Endodermal cell (in vitro differentiated cells): Measurements from ENCODE around the gene PTX4. TPM values are rescaled to one million over a fixed set of nuclear protein-coding genes. Genes with fewer than 3 reads are reported as not detected.

Source experiments
- DNase-seq: peaks from one replicate; pipeline ENCODE4 v3.0.0-alpha.2; 2017
- H3K27ac ChIP-seq: 2 replicates; pipeline ENCODE4 v1.5.1; 2013; ENCODE audit warnings: mild to moderate bottlenecking, low read depth, low read length, moderate library complexity
- H3K27me3 ChIP-seq: 2 replicates; pipeline ENCODE4 v1.6.1; 2013; ENCODE audit warnings: mild to moderate bottlenecking, low read length, moderate library complexity; ENCODE audit not compliant: insufficient read depth, control insufficient read depth, poor library complexity, severe bottlenecking
- H3K36me3 ChIP-seq: 2 replicates; pipeline ENCODE4 v1.7.0; 2013; ENCODE audit warnings: mild to moderate bottlenecking, low read length, moderate library complexity; ENCODE audit not compliant: control insufficient read depth, insufficient read depth
- H3K4me1 ChIP-seq: one replicate; pipeline ENCODE4 v1.7.0; 2013; ENCODE audit warnings: low read length; ENCODE audit not compliant: control insufficient read depth, insufficient read depth
- H3K4me3 ChIP-seq: 2 replicates; pipeline ENCODE4 v1.5.1; 2013; ENCODE audit warnings: mild to moderate bottlenecking, low read length, moderate library complexity
- H3K9ac ChIP-seq: 2 replicates; pipeline ENCODE4 v1.6.1; 2013; ENCODE audit warnings: mild to moderate bottlenecking, low read length, moderate library complexity; ENCODE audit not compliant: poor library complexity, severe bottlenecking; ENCODE audit errors: extremely low read depth
- H3K9me3 ChIP-seq: 2 replicates; pipeline ENCODE4 v1.6.1; 2013; ENCODE audit warnings: mild to moderate bottlenecking, low read length, moderate library complexity; ENCODE audit not compliant: control insufficient read depth
- H3K27ac Mint-ChIP-seq: 2 replicates; pipeline ENCODE4 v1.8.0; 2020; ENCODE audit warnings: mixed read lengths
- H3K27me3 Mint-ChIP-seq: 2 replicates; pipeline ENCODE4 v1.8.0; 2021; ENCODE audit warnings: mild to moderate bottlenecking, mixed read lengths; ENCODE audit not compliant: insufficient read depth
- H3K36me3 Mint-ChIP-seq: 2 replicates; pipeline ENCODE4 v1.8.0; 2020; ENCODE audit warnings: low read depth, mixed read lengths
- H3K4me1 Mint-ChIP-seq: 2 replicates; pipeline ENCODE4 v1.8.0; 2020; ENCODE audit warnings: mixed read lengths
- H3K4me3 Mint-ChIP-seq: 2 replicates; pipeline ENCODE4 v1.8.0; 2020; ENCODE audit warnings: mild to moderate bottlenecking, moderate library complexity, mixed read lengths
- H3K9me3 Mint-ChIP-seq: 2 replicates; pipeline ENCODE4 v1.8.0; 2020; ENCODE audit warnings: mild to moderate bottlenecking, mixed read lengths
- CTCF ChIP-seq: fragments of 200-600 bp; sonication (generic); conservative IDR thresholded peaks from 2 replicates; pipeline ENCODE4 v1.5.0; 2021; ENCODE audit warnings: antibody characterized with exemption, mild to moderate bottlenecking
- WGBS, 2 experiments: methylation state at CpG; one replicate each; pipeline versions ENCODE4 v1.1.5 to v1.1.7; 2013; ENCODE audit warnings: missing lambda C conversion rate in 2 of 2, mixed read lengths in 1 of 2; ENCODE audit not compliant: insufficient coverage in 1 of 2, insufficient read length in 1 of 2; 5-methylcytosine and 5-hydroxymethylcytosine counted together
- total RNA-seq, 2 donors: library from RNA; stranded (reverse); fragmentation: NEBNext Ultra II Directional in 1 of 2; extraction: Animal tissue kit (Norgen Biotek cat#: 25700) in 1 of 2; gene quantifications; 2 replicates in 1 of 2; 3 replicates in 1 of 2; pipeline ENCODE4 v1.2.1, GENCODE V29; 2021

PTX4 gene
- total RNA-seq, 2 donors from 2014 or later: not detected

- H3K4me3 Mint-ChIP-seq: no peak overlapping the region
Measured at GRCh38 chr16:1488054-1488601, 616 bp downstream of the PTX4 start.

GRCh38 chr16:1487395-1488053, 1.2 kb downstream of the PTX4 start:
- Mint-ChIP-seq H3K27me3 (peaks cover 24% of the 10 kb centered on the region), H3K27ac (no peak overlapping the region), H3K36me3 (no peaks in the 10 kb centered on the region), H3K4me1 (no peaks in the 10 kb centered on the region), H3K9me3 (no peaks in the 10 kb centered on the region), H3K4me3 (no peak overlapping the region)
- Histone ChIP-seq H3K36me3 (no peaks in the 10 kb centered on the region), H3K9me3 (no peaks in the 10 kb centered on the region), H3K27me3 (peaks cover 7% of the 10 kb centered on the region), H3K9ac (no peak overlapping the region), H3K4me1 (peaks cover under 1% of the 10 kb centered on the region), H3K27ac (no peak overlapping the region), H3K4me3 (no peak overlapping the region)
- 92 to 93% methylated on average over 38 to 39 of the region's 39 CpGs for WGBS, 2 experiments
- DNase-seq: no peak
- no peak for TF ChIP-seq CTCF

More at GRCh38 chr16:1488054-1488601, 616 bp downstream of the PTX4 start:
- H3K4me1 ChIP-seq: peaks cover 5% of the 10 kb centered on the region
- Mint-ChIP-seq H3K27ac (no peak overlapping the region), H3K27me3 (peaks cover 22% of the 10 kb centered on the region), H3K4me1 (no peaks in the 10 kb centered on the region), H3K9me3 (no peaks in the 10 kb centered on the region), H3K36me3 (no peaks in the 10 kb centered on the region)
- H3K4me3 ChIP-seq: no peak overlapping the region
- H3K9me3 ChIP-seq: no peaks in the 10 kb centered on the region
- H3K27ac ChIP-seq: no peak overlapping the region
- no peak overlapping the region for H3K9ac ChIP-seq
- no peak for TF ChIP-seq CTCF
- no peak for DNase-seq
- H3K27me3 ChIP-seq: peaks cover 7% of the 10 kb centered on the region
- 93 to 96% methylated on average over 23 to 24 of the region's 24 CpGs for WGBS, 2 experiments
- H3K36me3 ChIP-seq: no peaks in the 10 kb centered on the region

GRCh38 chr16:1486551-1487390, 2.0 kb downstream of the PTX4 start:
- H3K4me3 Mint-ChIP-seq: no peak overlapping the region
- no peaks in the 10 kb centered on the region for H3K36me3 Mint-ChIP-seq
- H3K9me3 Mint-ChIP-seq: no peaks in the 10 kb centered on the region
- no peak for TF ChIP-seq CTCF
- Histone ChIP-seq H3K27ac (no peak overlapping the region), H3K4me3 (no peak overlapping the region), H3K36me3 (no peaks in the 10 kb centered on the region), H3K27me3 (peaks cover 7% of the 10 kb centered on the region), H3K9ac (no peak overlapping the region), H3K9me3 (no peaks in the 10 kb centered on the region), H3K4me1 (no peaks in the 10 kb centered on the region)
- no peak for DNase-seq
- WGBS, 2 experiments: 90% methylated on average over 25 to 33 of the region's 33 CpGs
- H3K4me1 Mint-ChIP-seq: no peaks in the 10 kb centered on the region
- H3K27me3 Mint-ChIP-seq: peaks cover 25% of the 10 kb centered on the region
- no peak overlapping the region for H3K27ac Mint-ChIP-seq
